ENCODE results near the gene PRDM10.

PRDM10 gene

GRCh38 chr11:129946256-129946655 is 56.4 kb downstream of the PRDM10 start:
- Histone ChIP-seq H3K27me3 (ENCODE audit: low read depth, low read length) (no peaks in the 10 kb centered on the region), H3K36me3 (replicated peaks; ENCODE audit: low read depth, low read length) (peaks cover 3% of the 10 kb centered on the region), H3K4me2 (ENCODE audit: low read length) (no peak overlapping the region), H3K79me2 (ENCODE audit: low read length) (no peaks in the 10 kb centered on the region), H4K20me1 (ENCODE audit: insufficient read depth, low read length) (no peaks in the 10 kb centered on the region), H2AFZ (ENCODE audit: low read depth, low read length) (no peak overlapping the region), H3K9ac (ENCODE audit: low read length) (no peak overlapping the region), H3K4me1 (ENCODE audit: low read length) (peaks cover 4% of the 10 kb centered on the region; the same call in 1 of the 2 replicates), H3K4me3 (ENCODE audit: low read length) (no peak overlapping the region), H3K27ac (ENCODE audit: low read length) (no peak overlapping the region), H3K9me3 (ENCODE audit: insufficient read depth, low read length) (no peaks in the 10 kb centered on the region)
- TF ChIP-seq EZH2phosphoT487 (IDR thresholded peaks at IDR 0.05; ENCODE audit: low read depth) (no peak), CTCF (IDR thresholded peaks at IDR 0.05; ENCODE audit: low read depth, low read length) (no peak)

- peaks cover 4% of the 10 kb centered on the region; the same call in 1 of the 2 replicates for H3K4me1 ChIP-seq (ENCODE audit: low read length)
- no peaks in the 10 kb centered on the region for H4K20me1 ChIP-seq (ENCODE audit: insufficient read depth, low read length)
- peaks cover 3% of the 10 kb centered on the region for H3K36me3 ChIP-seq (replicated peaks; ENCODE audit: low read depth, low read length)
- no peak overlapping the region for H3K27ac ChIP-seq (ENCODE audit: low read length)
- no peaks in the 10 kb centered on the region for H3K79me2 ChIP-seq (ENCODE audit: low read length)
- H3K27me3 ChIP-seq (ENCODE audit: low read depth, low read length), result no peaks in the 10 kb centered on the region
- no peaks in the 10 kb centered on the region for H3K9me3 ChIP-seq (ENCODE audit: insufficient read depth, low read length)
- H3K4me2 ChIP-seq (ENCODE audit: low read length), result no peak overlapping the region
- no peak overlapping the region for H3K9ac ChIP-seq (ENCODE audit: low read length)
- no peak for TF ChIP-seq EZH2phosphoT487 (IDR thresholded peaks at IDR 0.05; ENCODE audit: low read depth)
- no peak for TF ChIP-seq CTCF (IDR thresholded peaks at IDR 0.05; ENCODE audit: low read depth, low read length)
- H2AFZ ChIP-seq (ENCODE audit: low read depth, low read length), result no peak overlapping the region
- no peak overlapping the region for H3K4me3 ChIP-seq (ENCODE audit: low read length)
Measured at GRCh38 chr11:129945373-129945772, 57.3 kb downstream of the PRDM10 start.

GRCh38 chr11:129944696-129945095 is 57.9 kb downstream of the PRDM10 start:
- Histone ChIP-seq H2AFZ (ENCODE audit: low read depth, low read length) (no peak overlapping the region), H3K27me3 (ENCODE audit: low read depth, low read length) (no peaks in the 10 kb centered on the region), H3K4me2 (ENCODE audit: low read length) (no peak overlapping the region), H4K20me1 (ENCODE audit: insufficient read depth, low read length) (no peaks in the 10 kb centered on the region), H3K4me1 (ENCODE audit: low read length) (peaks cover 4% of the 10 kb centered on the region; the same call in 1 of the 2 replicates), H3K9me3 (ENCODE audit: insufficient read depth, low read length) (no peaks in the 10 kb centered on the region), H3K36me3 (replicated peaks; ENCODE audit: low read depth, low read length) (peaks cover 3% of the 10 kb centered on the region), H3K27ac (ENCODE audit: low read length) (no peak overlapping the region), H3K9ac (ENCODE audit: low read length) (no peak overlapping the region), H3K79me2 (ENCODE audit: low read length) (no peaks in the 10 kb centered on the region), H3K4me3 (ENCODE audit: low read length) (no peak overlapping the region)
- TF ChIP-seq CTCF (IDR thresholded peaks at IDR 0.05; ENCODE audit: low read depth, low read length), result no peak
- no peak for TF ChIP-seq EZH2phosphoT487 (IDR thresholded peaks at IDR 0.05; ENCODE audit: low read depth)

- Histone ChIP-seq H3K4me2 (ENCODE audit: low read length) (no peak overlapping the region), H3K9ac (ENCODE audit: low read length) (no peak overlapping the region), H2AFZ (ENCODE audit: low read depth, low read length) (no peak overlapping the region), H3K9me3 (ENCODE audit: insufficient read depth, low read length) (no peaks in the 10 kb centered on the region), H4K20me1 (ENCODE audit: insufficient read depth, low read length) (no peaks in the 10 kb centered on the region), H3K4me3 (ENCODE audit: low read length) (no peak overlapping the region), H3K4me1 (ENCODE audit: low read length) (peaks cover 4% of the 10 kb centered on the region; the same call in 1 of the 2 replicates), H3K27me3 (ENCODE audit: low read depth, low read length) (no peaks in the 10 kb centered on the region), H3K79me2 (ENCODE audit: low read length) (no peaks in the 10 kb centered on the region), H3K36me3 (replicated peaks; ENCODE audit: low read depth, low read length) (peaks cover 3% of the 10 kb centered on the region), H3K27ac (ENCODE audit: low read length) (no peak overlapping the region)
- TF ChIP-seq CTCF (IDR thresholded peaks at IDR 0.05; ENCODE audit: low read depth, low read length) (no peak), EZH2phosphoT487 (IDR thresholded peaks at IDR 0.05; ENCODE audit: low read depth) (no peak)
Measured at GRCh38 chr11:129943036-129943435, 59.6 kb downstream of the PRDM10 start.
